Loucy (cell line): ENCODE measurements around the gene STAP1.

Source experiments
- CTCF ChIP-seq: fragments of 200-600 bp; sonication (generic); conservative IDR thresholded peaks from 2 replicates; pipeline ENCODE4 v1.5.1; 2014; ENCODE audit warnings: mild to moderate bottlenecking, antibody characterized with exemption, low read length
- EZH2phosphoT487 ChIP-seq: fragments of 200-600 bp; IDR thresholded peaks from 2 replicates; pipeline ENCODE4 v1.6.1; 2018; ENCODE audit warnings: antibody characterized with exemption, mild to moderate bottlenecking, moderate library complexity, borderline replicate concordance

GRCh38 chr4:67603310-67604028 is 44.9 kb downstream of the STAP1 start:
- no peak for TF ChIP-seq CTCF
- no peak for TF ChIP-seq EZH2phosphoT487
